HG03354 (cell line): ENCODE measurements around the gene ANKRD36.
"Not testable (repeated sequence)": the region's sequence is repeated elsewhere in the genome, so short reads cannot be mapped to it uniquely, and the experiment has no call there.

Source experiments
- ATAC-seq: cut with Tn5 transposase; IDR thresholded peaks from one replicate; pipeline ENCODE4 v1.9.1; 2021; ENCODE audit warnings: mild to moderate bottlenecking; ENCODE audit not compliant: unreplicated experiment, poor library complexity, severe bottlenecking

The ANKRD36 gene

GRCh38 chr2:97112320-97113049 lies 468 bp upstream of the ANKRD36 start:
- peak; percentile 49 for ATAC-seq

GRCh38 chr2:97113882-97114255 lies 916 bp downstream of the ANKRD36 start:
- peak; percentile 16 for ATAC-seq

GRCh38 chr2:97129090-97129489 lies 16.1 kb downstream of the ANKRD36 start:
- not testable (repeated sequence) for ATAC-seq

GRCh38 chr2:97144016-97144415 lies 31.1 kb downstream of the ANKRD36 start:
- not testable (repeated sequence) for ATAC-seq

GRCh38 chr2:97166548-97166947 lies 53.6 kb downstream of the ANKRD36 start:
- ATAC-seq: not testable (repeated sequence)

GRCh38 chr2:97167938-97168337 lies 55.0 kb downstream of the ANKRD36 start:
- not testable (repeated sequence) for ATAC-seq

GRCh38 chr2:97168583-97168982 lies 55.6 kb downstream of the ANKRD36 start:
- ATAC-seq: not testable (repeated sequence)

- not testable (repeated sequence) for ATAC-seq
Measured at GRCh38 chr2:97180391-97180790, 67.4 kb downstream of the ANKRD36 start.

- ATAC-seq: not testable (repeated sequence)
Measured at GRCh38 chr2:97195349-97195748, 82.4 kb downstream of the ANKRD36 start.

- not testable (repeated sequence) for ATAC-seq
Measured at GRCh38 chr2:97197251-97197650, 84.3 kb downstream of the ANKRD36 start.

GRCh38 chr2:97200887-97201286 lies 87.9 kb downstream of the ANKRD36 start:
- ATAC-seq: not testable (repeated sequence)

GRCh38 chr2:97202643-97203250 lies 89.8 kb downstream of the ANKRD36 start:
- ATAC-seq: not testable (repeated sequence)

- ATAC-seq: no peak
Measured at GRCh38 chr2:97210325-97210724, 97.4 kb downstream of the ANKRD36 start.

- not testable (repeated sequence) for ATAC-seq
Measured at GRCh38 chr2:97215025-97215424, 102.1 kb downstream of the ANKRD36 start.

- ATAC-seq: not testable (repeated sequence)
Measured at GRCh38 chr2:97230848-97231585, 118.1 kb downstream of the ANKRD36 start.

- not testable (repeated sequence) for ATAC-seq
Measured at GRCh38 chr2:97232981-97233380, 120.0 kb downstream of the ANKRD36 start.

GRCh38 chr2:97233660-97234295 lies 120.8 kb downstream of the ANKRD36 start:
- not testable (repeated sequence) for ATAC-seq

GRCh38 chr2:97261192-97261591 lies 148.2 kb downstream of the ANKRD36 start:
- not testable (repeated sequence) for ATAC-seq

- not testable (repeated sequence) for ATAC-seq
Measured at GRCh38 chr2:97266449-97266848, 153.5 kb downstream of the ANKRD36 start.
